Activated T-cell treated with anti-CD3 and anti-CD28 coated beads for 48 hours (primary cell): ENCODE data around the gene RAB24.
A peak's percentile ranks its signal among the peaks of the same experiment; 100 is the strongest.
"Not testable (repeated sequence)": the region's sequence is repeated elsewhere in the genome, so short reads cannot be mapped to it uniquely, and the experiment has no call there.

Experiments used
- DNase-seq: peaks from one replicate; pipeline ENCODE4 v3.0.0-alpha.2; 2020; ENCODE audit warnings: low read depth

RAB24 gene

GRCh38 chr5:177303121-177303924, at the start of gene RAB24, which contains the start of gene PRELID1:
Gene RAB24 (minus strand): TSS chr5:177303719. CDS start chr5:177303288, 431 bp downstream.
Gene PRELID1 (plus strand): TSS chr5:177303799. CDS start chr5:177303986, 187 bp downstream.
- DNase-seq: peak; percentile 91

- DNase-seq: no peak
These were observed 49.6 kb upstream of the RAB24 start for GRCh38 chr5:177353093-177353492.

- DNase-seq: peak; percentile 86
These were observed 48.1 kb upstream of the RAB24 start, which contains the start of gene LMAN2 for GRCh38 chr5:177351392-177352329. Gene LMAN2 (minus strand): TSS chr5:177351668. CDS start chr5:177351647, 21 bp downstream.

- no peak for DNase-seq
These were observed 47.4 kb upstream of the RAB24 start for GRCh38 chr5:177350776-177351391.

- no peak for DNase-seq
These were observed 46.2 kb upstream of the RAB24 start for GRCh38 chr5:177349762-177350161.

- DNase-seq: no peak
These were observed 45.8 kb upstream of the RAB24 start for GRCh38 chr5:177349362-177349647.

- no peak for DNase-seq
These were observed 44.2 kb upstream of the RAB24 start for GRCh38 chr5:177347699-177348098.

GRCh38 chr5:177346820-177347219, 43.3 kb upstream of the RAB24 start:
- no peak for DNase-seq

- DNase-seq: no peak
These were observed 41.4 kb upstream of the RAB24 start for GRCh38 chr5:177344891-177345290.

GRCh38 chr5:177343777-177344176, 40.3 kb upstream of the RAB24 start:
- DNase-seq: no peak

GRCh38 chr5:177343000-177343399, 39.5 kb upstream of the RAB24 start:
- DNase-seq: not testable (repeated sequence)

GRCh38 chr5:177339107-177339638, 35.7 kb upstream of the RAB24 start:
- DNase-seq: no peak

GRCh38 chr5:177338251-177339106, 35.0 kb upstream of the RAB24 start:
- DNase-seq: no peak

GRCh38 chr5:177336603-177337494, 33.3 kb upstream of the RAB24 start:
- DNase-seq: no peak

- peak; percentile 51 for DNase-seq
These were observed 32.6 kb upstream of the RAB24 start for GRCh38 chr5:177336112-177336511.

- no peak for DNase-seq
These were observed 32.2 kb upstream of the RAB24 start for GRCh38 chr5:177335701-177336065.

GRCh38 chr5:177334781-177335700, 31.5 kb upstream of the RAB24 start:
- no peak for DNase-seq

- DNase-seq: no peak
These were observed 30.6 kb upstream of the RAB24 start for GRCh38 chr5:177334155-177334551.
